Endodermal cell (in vitro differentiated cells): ENCODE results near the gene ADGRF5. TPM values are rescaled to one million over a fixed set of nuclear protein-coding genes. Genes with fewer than 3 reads are reported as not detected.

Experiments used
- DNase-seq: peaks from one replicate; pipeline ENCODE4 v3.0.0-alpha.2; 2017
- H3K27ac ChIP-seq: 2 replicates; pipeline ENCODE4 v1.5.1; 2013; ENCODE audit warnings: mild to moderate bottlenecking, low read depth, low read length, moderate library complexity
- H3K27me3 ChIP-seq: 2 replicates; pipeline ENCODE4 v1.6.1; 2013; ENCODE audit warnings: mild to moderate bottlenecking, low read length, moderate library complexity; ENCODE audit not compliant: insufficient read depth, control insufficient read depth, poor library complexity, severe bottlenecking
- H3K36me3 ChIP-seq: 2 replicates; pipeline ENCODE4 v1.7.0; 2013; ENCODE audit warnings: mild to moderate bottlenecking, low read length, moderate library complexity; ENCODE audit not compliant: control insufficient read depth, insufficient read depth
- H3K4me1 ChIP-seq: one replicate; pipeline ENCODE4 v1.7.0; 2013; ENCODE audit warnings: low read length; ENCODE audit not compliant: control insufficient read depth, insufficient read depth
- H3K4me3 ChIP-seq: 2 replicates; pipeline ENCODE4 v1.5.1; 2013; ENCODE audit warnings: mild to moderate bottlenecking, low read length, moderate library complexity
- H3K9ac ChIP-seq: 2 replicates; pipeline ENCODE4 v1.6.1; 2013; ENCODE audit warnings: mild to moderate bottlenecking, low read length, moderate library complexity; ENCODE audit not compliant: poor library complexity, severe bottlenecking; ENCODE audit errors: extremely low read depth
- H3K9me3 ChIP-seq: 2 replicates; pipeline ENCODE4 v1.6.1; 2013; ENCODE audit warnings: mild to moderate bottlenecking, low read length, moderate library complexity; ENCODE audit not compliant: control insufficient read depth
- H3K27ac Mint-ChIP-seq: 2 replicates; pipeline ENCODE4 v1.8.0; 2020; ENCODE audit warnings: mixed read lengths
- H3K27me3 Mint-ChIP-seq: 2 replicates; pipeline ENCODE4 v1.8.0; 2021; ENCODE audit warnings: mild to moderate bottlenecking, mixed read lengths; ENCODE audit not compliant: insufficient read depth
- H3K36me3 Mint-ChIP-seq: 2 replicates; pipeline ENCODE4 v1.8.0; 2020; ENCODE audit warnings: low read depth, mixed read lengths
- H3K4me1 Mint-ChIP-seq: 2 replicates; pipeline ENCODE4 v1.8.0; 2020; ENCODE audit warnings: mixed read lengths
- H3K4me3 Mint-ChIP-seq: 2 replicates; pipeline ENCODE4 v1.8.0; 2020; ENCODE audit warnings: mild to moderate bottlenecking, moderate library complexity, mixed read lengths
- H3K9me3 Mint-ChIP-seq: 2 replicates; pipeline ENCODE4 v1.8.0; 2020; ENCODE audit warnings: mild to moderate bottlenecking, mixed read lengths
- WGBS, 2 experiments: methylation state at CpG; one replicate each; pipeline versions ENCODE4 v1.1.5 to v1.1.7; 2013; ENCODE audit warnings: missing lambda C conversion rate in 2 of 2, mixed read lengths in 1 of 2; ENCODE audit not compliant: insufficient coverage in 1 of 2, insufficient read length in 1 of 2; 5-methylcytosine and 5-hydroxymethylcytosine counted together
- total RNA-seq, 2 donors: library from RNA; stranded (reverse); fragmentation: NEBNext Ultra II Directional in 1 of 2; extraction: Animal tissue kit (Norgen Biotek cat#: 25700) in 1 of 2; gene quantifications; 2 replicates in 1 of 2; 3 replicates in 1 of 2; pipeline ENCODE4 v1.2.1, GENCODE V29; 2021
- TF ChIP-seq, protein P1 (sequence below): fragments of 200-600 bp; sonication (generic); conservative IDR thresholded peaks from 2 replicates; pipeline ENCODE4 v1.5.0; 2021; ENCODE audit warnings: antibody characterized with exemption, mild to moderate bottlenecking

Gene ADGRF5
- total RNA-seq, 2 donors from 2014 or later: not detected

DNA sequence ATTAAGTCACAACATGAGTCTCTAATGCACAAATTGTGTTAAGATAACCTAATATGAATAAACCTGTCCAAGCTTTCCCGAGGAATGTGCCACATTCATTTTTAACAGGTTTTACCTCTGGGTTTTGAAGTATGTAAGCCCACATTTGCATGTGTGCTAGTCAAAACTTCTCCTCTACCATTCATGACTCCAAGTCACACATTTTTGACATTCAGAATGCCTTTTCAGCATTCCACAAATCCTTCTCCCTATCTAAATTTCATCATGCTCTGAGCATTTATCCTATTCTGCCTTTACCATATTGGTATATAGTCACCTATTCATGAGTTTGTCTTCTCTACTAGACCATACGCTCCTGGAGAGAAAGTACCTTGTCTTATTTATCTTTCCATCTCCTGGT, 56.5 kb downstream of the ADGRF5 start:
- peaks cover under 1% of the 10 kb centered on the region for H3K4me1 Mint-ChIP-seq
- Histone ChIP-seq H3K36me3 (no peaks in the 10 kb centered on the region), H3K27me3 (no peaks in the 10 kb centered on the region), H3K4me1 (no peaks in the 10 kb centered on the region), H3K27ac (no peak overlapping the region), H3K4me3 (no peak overlapping the region), H3K9ac (no peak overlapping the region), H3K9me3 (no peaks in the 10 kb centered on the region)
- no peak for DNase-seq
- WGBS, 2 experiments: 93 to 100% methylated on average over 2 of the region's 2 CpGs
- no peaks in the 10 kb centered on the region for H3K27me3 Mint-ChIP-seq
- no peak overlapping the region for H3K4me3 Mint-ChIP-seq
- H3K27ac Mint-ChIP-seq: no peak overlapping the region
- TF ChIP-seq, protein P1, sequence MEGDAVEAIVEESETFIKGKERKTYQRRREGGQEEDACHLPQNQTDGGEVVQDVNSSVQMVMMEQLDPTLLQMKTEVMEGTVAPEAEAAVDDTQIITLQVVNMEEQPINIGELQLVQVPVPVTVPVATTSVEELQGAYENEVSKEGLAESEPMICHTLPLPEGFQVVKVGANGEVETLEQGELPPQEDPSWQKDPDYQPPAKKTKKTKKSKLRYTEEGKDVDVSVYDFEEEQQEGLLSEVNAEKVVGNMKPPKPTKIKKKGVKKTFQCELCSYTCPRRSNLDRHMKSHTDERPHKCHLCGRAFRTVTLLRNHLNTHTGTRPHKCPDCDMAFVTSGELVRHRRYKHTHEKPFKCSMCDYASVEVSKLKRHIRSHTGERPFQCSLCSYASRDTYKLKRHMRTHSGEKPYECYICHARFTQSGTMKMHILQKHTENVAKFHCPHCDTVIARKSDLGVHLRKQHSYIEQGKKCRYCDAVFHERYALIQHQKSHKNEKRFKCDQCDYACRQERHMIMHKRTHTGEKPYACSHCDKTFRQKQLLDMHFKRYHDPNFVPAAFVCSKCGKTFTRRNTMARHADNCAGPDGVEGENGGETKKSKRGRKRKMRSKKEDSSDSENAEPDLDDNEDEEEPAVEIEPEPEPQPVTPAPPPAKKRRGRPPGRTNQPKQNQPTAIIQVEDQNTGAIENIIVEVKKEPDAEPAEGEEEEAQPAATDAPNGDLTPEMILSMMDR: no peak
- no peaks in the 10 kb centered on the region for H3K9me3 Mint-ChIP-seq
- H3K36me3 Mint-ChIP-seq: no peaks in the 10 kb centered on the region

DNA sequence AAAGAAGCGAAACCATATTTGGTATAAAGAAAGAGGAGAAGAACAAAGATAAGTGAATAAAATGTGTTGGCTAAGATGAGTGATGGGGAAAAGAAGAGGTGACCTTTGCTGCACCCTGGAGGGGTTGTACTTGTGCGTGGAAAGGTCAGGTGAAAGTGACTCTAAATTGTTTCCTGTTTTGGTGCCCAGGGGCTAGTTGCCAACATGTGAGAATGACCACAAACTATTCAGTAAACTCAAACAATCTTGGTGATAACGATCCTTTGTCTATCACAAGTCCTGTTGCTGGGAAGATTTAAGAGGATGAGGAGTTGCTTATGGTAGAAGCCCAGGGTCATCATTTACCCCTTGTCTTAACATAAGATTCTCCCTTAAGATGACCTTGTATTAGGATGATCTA, 57.9 kb downstream of the ADGRF5 start:
- WGBS, 2 experiments: 96% methylated on average over 3 of the region's 3 CpGs; no CpG with 5 or more reads in 1 of the 2 experiments
- Histone ChIP-seq H3K27me3 (no peaks in the 10 kb centered on the region), H3K9ac (no peak overlapping the region), H3K4me3 (no peak overlapping the region), H3K36me3 (no peaks in the 10 kb centered on the region), H3K4me1 (no peaks in the 10 kb centered on the region), H3K9me3 (no peaks in the 10 kb centered on the region), H3K27ac (no peak overlapping the region)
- no peaks in the 10 kb centered on the region for H3K36me3 Mint-ChIP-seq
- peaks cover 5% of the 10 kb centered on the region for H3K4me1 Mint-ChIP-seq
- no peak overlapping the region for H3K4me3 Mint-ChIP-seq
- TF ChIP-seq, protein P1: no peak
- no peak overlapping the region for H3K27ac Mint-ChIP-seq
- no peak for DNase-seq
- no peaks in the 10 kb centered on the region for H3K9me3 Mint-ChIP-seq
- H3K27me3 Mint-ChIP-seq: no peaks in the 10 kb centered on the region

DNA sequence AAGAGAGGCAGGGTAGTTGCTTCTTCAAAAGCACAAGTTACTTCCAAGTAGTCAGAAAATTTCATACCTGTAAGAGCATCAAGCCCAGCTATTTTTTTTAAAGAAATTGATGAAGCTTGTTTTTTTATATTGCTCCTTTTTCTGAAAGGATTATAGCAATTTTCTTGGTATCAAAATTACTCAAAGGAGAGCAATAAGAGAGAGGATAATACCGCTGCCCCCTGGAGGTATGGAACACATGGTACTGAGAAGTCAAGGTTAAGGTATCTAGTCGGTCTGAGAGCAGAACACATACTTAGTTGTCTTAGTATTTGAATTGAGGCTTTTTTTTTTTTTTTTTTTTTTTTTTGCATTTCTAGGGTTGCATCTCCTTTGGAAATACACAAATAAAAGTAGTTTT, 59.4 kb downstream of the ADGRF5 start:
- Mint-ChIP-seq H3K27ac (no peak overlapping the region), H3K9me3 (no peaks in the 10 kb centered on the region), H3K36me3 (no peaks in the 10 kb centered on the region), H3K27me3 (peaks cover 2% of the 10 kb centered on the region), H3K4me1 (peaks cover 5% of the 10 kb centered on the region), H3K4me3 (no peak overlapping the region)
- no peaks in the 10 kb centered on the region for H3K4me1 ChIP-seq
- no peak for DNase-seq
- no peak overlapping the region for H3K27ac ChIP-seq
- no peak overlapping the region for H3K9ac ChIP-seq
- H3K9me3 ChIP-seq: no peaks in the 10 kb centered on the region
- no peaks in the 10 kb centered on the region for H3K36me3 ChIP-seq
- no peak overlapping the region for H3K4me3 ChIP-seq
- WGBS, 2 experiments: 87% methylated on average over 2 of the region's 2 CpGs; no CpG with 5 or more reads in 1 of the 2 experiments
- no peaks in the 10 kb centered on the region for H3K27me3 ChIP-seq
- TF ChIP-seq, protein P1: peak; percentile 68
